OCI-LY7 (cell line): ENCODE data around the gene MYH10. TPM values are rescaled to one million over a fixed set of nuclear protein-coding genes. Genes with fewer than 3 reads are reported as not detected.
A peak's percentile ranks its signal among the peaks of the same experiment; 100 is the strongest.

Experiments used
- BruUV-seq: library from RNA; stranded (reverse); fragments of 400-500 nt; replicated peaks from 2 replicates; lab custom pipeline; 2021; lab: Mats Ljungman, UMichigan
- CTCF ChIA-PET: fragments of 300-600 bp; sonication (Branson Sonifier 250); formaldehyde crosslinking; loops from one replicate; lab custom pipeline; 2022; ENCODE audit warnings: antibody characterized with exemption; ENCODE audit not compliant: unreplicated experiment; lab: Charles Lee
- POLR2A ChIA-PET: fragments of 300-600 bp; sonication (Branson Sonifier 250); formaldehyde crosslinking; loops from one replicate; lab custom pipeline; 2022; ENCODE audit warnings: antibody characterized with exemption; lab: Charles Lee
- DNase-seq: peaks from one replicate; pipeline ENCODE4 v3.0.0-alpha.2; 2015; ENCODE audit warnings: low spot score
- H2AFZ ChIP-seq: fragments of 200-600 bp; sonication (generic), shearing (Covaris generic); 2 replicates; pipeline ENCODE4 v1.6.1; 2014; ENCODE audit warnings: mild to moderate bottlenecking, antibody characterized with exemption, low read length, moderate library complexity
- H3K27ac ChIP-seq: fragments of 200-600 bp; sonication (generic); 2 replicates; pipeline ENCODE4 v1.5.1; 2014; ENCODE audit warnings: mixed run types, low read depth, mild to moderate bottlenecking, moderate library complexity, low read length, inconsistent platforms; ENCODE audit not compliant: poor library complexity, severe bottlenecking
- H3K36me3 ChIP-seq: fragments of 200-600 bp; sonication (generic); 2 replicates; pipeline ENCODE4 v1.6.1; 2014; ENCODE audit warnings: mild to moderate bottlenecking, antibody characterized with exemption, low read length, moderate library complexity, mixed read lengths; ENCODE audit not compliant: insufficient read depth
- H3K4me1 ChIP-seq: fragments of 200-600 bp; sonication (generic); 2 replicates; pipeline ENCODE4 v1.5.1; 2014; ENCODE audit warnings: mild to moderate bottlenecking, low read length; ENCODE audit not compliant: insufficient read depth, poor library complexity, severe bottlenecking
- H3K4me2 ChIP-seq: fragments of 200-600 bp; sonication (generic); 2 replicates; pipeline ENCODE4 v1.6.1; 2014; ENCODE audit warnings: mild to moderate bottlenecking, low read length
- H3K4me3 ChIP-seq: fragments of 200-600 bp; sonication (generic); 2 replicates; pipeline ENCODE4 v1.5.1; 2014; ENCODE audit warnings: mild to moderate bottlenecking, low read depth, low read length; ENCODE audit not compliant: poor library complexity, severe bottlenecking
- H3K79me2 ChIP-seq: fragments of 200-600 bp; sonication (generic); 2 replicates; pipeline ENCODE4 v1.6.1; 2016; ENCODE audit warnings: low read depth, mild to moderate bottlenecking, low read length, moderate library complexity, mixed read lengths; ENCODE audit not compliant: insufficient read depth
- H3K9me2 ChIP-seq: fragments of 200-600 bp; sonication (generic); 2 replicates; pipeline ENCODE4 v1.6.1; 2016; ENCODE audit warnings: mild to moderate bottlenecking, low read length, mixed read lengths; ENCODE audit not compliant: insufficient read depth
- H3K9me3 ChIP-seq: fragments of 200-600 bp; sonication (generic); 2 replicates; pipeline ENCODE4 v1.6.1; 2014; ENCODE audit warnings: mild to moderate bottlenecking, mixed run types, low read length, mixed read lengths
- H4K20me1 ChIP-seq: fragments of 200-600 bp; sonication (generic); 2 replicates; pipeline ENCODE4 v1.6.1; 2014; ENCODE audit warnings: mild to moderate bottlenecking, antibody characterized with exemption, low read length, moderate library complexity, mixed read lengths; ENCODE audit not compliant: insufficient read depth
- CTCF ChIP-seq: fragments of 200-600 bp; sonication (generic); conservative IDR thresholded peaks from 2 replicates; pipeline ENCODE4 v1.5.1; 2014; ENCODE audit warnings: mild to moderate bottlenecking, antibody characterized with exemption, low read length, moderate library complexity, mixed read lengths
- EZH2phosphoT487 ChIP-seq: fragments of 200-600 bp; sonication (generic); IDR thresholded peaks from 2 replicates; pipeline ENCODE4 v1.6.1; 2018; ENCODE audit warnings: low read depth, borderline replicate concordance, mild to moderate bottlenecking, mixed run types, antibody characterized with exemption, low read length, moderate library complexity, mixed read lengths
- intact Hi-C: fragments of 100-400 bp; cut with micrococcal nuclease; formaldehyde crosslinking; loops from one replicate; pipeline ENCODE4 v1.10.0; 2022; ENCODE audit not compliant: unreplicated experiment
- total RNA-seq, 2 experiments: library from RNA; depleted of rRNA in 1 of 2; stranded (reverse); fragments of >200 nt in 1 of 2; shearing (Covaris generic) in 1 of 2; gene quantifications; 2 replicates each; pipeline ENCODE4 v1.2.3, GENCODE V29; 2014 to 2022

The MYH10 gene
- total RNA-seq, 2 experiments from 2014 or later, result 41.9 to 60.4 TPM

GRCh38 chr17:8630802-8631553 is 453 bp upstream of the MYH10 start:
- TF ChIP-seq EZH2phosphoT487 (no peak), CTCF (peak; percentile 63)
- intact Hi-C loops, result loop anchor here (5.0 to 10.0 kb wide), 2 partner anchors 194 to 334 kb away; partner anchors contain the start of genes NDEL1 and PIK3R5
- no peaks in the 10 kb centered on the region for H3K36me3 ChIP-seq
- peak overlapping the region; percentile 98 for H2AFZ ChIP-seq
- ChIA-PET CTCF (interaction anchor here (0.5 to 1.0 kb wide), 3 partner anchors 11 to 556 kb away, joined by 3 to 14 read pairs (median 3); no protein-coding TSS in a partner anchor), POLR2A (interaction anchor here (0.6 to 1.0 kb wide), 2 partner anchors 194 to 227 kb away, joined by 4 to 8 read pairs; no protein-coding TSS in a partner anchor)
- peak; percentile 99 for DNase-seq
- H3K9me2 ChIP-seq, result no peaks in the 10 kb centered on the region
- no TSS peak for BruUV-seq
- H3K4me2 ChIP-seq, result peak overlapping the region; percentile 89
- peak overlapping the region; percentile 98 for H3K4me3 ChIP-seq
- H4K20me1 ChIP-seq, result peaks cover 7% of the 10 kb centered on the region; the same call in 1 of the 2 replicates
- H3K4me1 ChIP-seq, result peaks cover 23% of the 10 kb centered on the region
- H3K9me3 ChIP-seq, result no peaks in the 10 kb centered on the region
- H3K27ac ChIP-seq, result peak overlapping the region; percentile 57
- H3K79me2 ChIP-seq, result peaks cover 23% of the 10 kb centered on the region; the same call in 1 of the 2 replicates

GRCh38 chr17:8629371-8630226 is 926 bp downstream of the MYH10 start:
- POLR2A ChIA-PET, result no interaction called here
- H3K4me3 ChIP-seq, result peak overlapping the region; percentile 98
- intact Hi-C loops, result loop anchor here (5.0 to 10.0 kb wide), 2 partner anchors 192 to 335 kb away; partner anchors contain the start of genes NDEL1 and PIK3R5

More at GRCh38 chr17:8629371-8630226, 926 bp downstream of the MYH10 start:
- H3K4me1 ChIP-seq, result peaks cover 23% of the 10 kb centered on the region
- peaks cover 7% of the 10 kb centered on the region; the same call in 1 of the 2 replicates for H4K20me1 ChIP-seq
- BruUV-seq, result no TSS peak
- peak overlapping the region; percentile 80 for H3K4me2 ChIP-seq
- H2AFZ ChIP-seq, result peak overlapping the region; percentile 82
- no peaks in the 10 kb centered on the region for H3K9me2 ChIP-seq
- peak; percentile 26 for DNase-seq
- no peaks in the 10 kb centered on the region for H3K9me3 ChIP-seq
- peak overlapping the region; percentile 40 for H3K27ac ChIP-seq
- no peak for TF ChIP-seq EZH2phosphoT487
- TF ChIP-seq CTCF, result no peak
- CTCF ChIA-PET, result no interaction called here
- H3K79me2 ChIP-seq, result peaks cover 23% of the 10 kb centered on the region; the same call in 1 of the 2 replicates
- H3K36me3 ChIP-seq, result no peaks in the 10 kb centered on the region
